Common myeloid progenitor, CD34-positive (primary cell): Measurements from ENCODE around the gene MYO19.
"Not testable (repeated sequence)": the region's sequence is repeated elsewhere in the genome, so short reads cannot be mapped to it uniquely, and the experiment has no call there.

Experiments used
- CTCF ChIA-PET: fragments of 350-600 bp; sonication (Branson Sonifier 250); formaldehyde crosslinking; loops from one replicate; lab custom pipeline; 2021; ENCODE audit warnings: antibody characterized with exemption; lab: Charles Lee
- POLR2A ChIA-PET: fragments of 350-600 bp; sonication (Branson Sonifier 250); formaldehyde crosslinking; loops from one replicate; lab custom pipeline; 2021; ENCODE audit warnings: antibody characterized with exemption; lab: Charles Lee
- DNase-seq, 3 donors: peaks; one replicate each; pipeline versions ENCODE4 v3.0.0 to v3.0.0-alpha.2; 2013
- H3K27ac ChIP-seq, 2 experiments: 1 replicate in 1 of 2; 2 replicates in 1 of 2; pipeline ENCODE4 v1.7.0; 2013; ENCODE audit warnings: inconsistent platforms in 2 of 2, low read length in 2 of 2, mild to moderate bottlenecking in 2 of 2, low read depth in 1 of 2, moderate library complexity in 1 of 2; ENCODE audit not compliant: severe bottlenecking in 2 of 2, insufficient read depth in 1 of 2, poor library complexity in 1 of 2
- H3K27me3 ChIP-seq, 5 experiments: replicated peaks in 2 of 5; 1 replicate in 3 of 5; 2 replicates in 2 of 5; pipeline versions ENCODE4 v1.6.1 to v1.7.0; 2013; ENCODE audit warnings: low read length in 4 of 5, mild to moderate bottlenecking in 2 of 5, moderate library complexity in 2 of 5, inconsistent platforms in 1 of 5; ENCODE audit not compliant: insufficient read depth in 5 of 5, control insufficient read depth in 4 of 5
- H3K36me3 ChIP-seq, 4 experiments: 1 replicate in 2 of 4; 2 replicates in 2 of 4; pipeline versions ENCODE4 v1.6.1 to v1.7.0; 2013; ENCODE audit warnings: low read length in 3 of 4, control low read depth in 1 of 4, mild to moderate bottlenecking in 1 of 4; ENCODE audit not compliant: control insufficient read depth in 4 of 4, insufficient read depth in 4 of 4
- H3K4me1 ChIP-seq, 4 experiments: 1 replicate in 3 of 4; 2 replicates in 1 of 4; pipeline versions ENCODE4 v1.6.1 to v1.7.1; 2013; ENCODE audit warnings: low read length in 3 of 4, mild to moderate bottlenecking in 3 of 4, control low read depth in 1 of 4, inconsistent platforms in 1 of 4, moderate library complexity in 1 of 4; ENCODE audit not compliant: control insufficient read depth in 4 of 4, insufficient read depth in 4 of 4; ENCODE audit errors: control extremely low read depth in 1 of 4
- H3K4me3 ChIP-seq, 7 experiments: 1 replicate in 4 of 7; 2 replicates in 3 of 7; pipeline versions ENCODE4 v1.5.1 to v1.7.0; 2013; ENCODE audit warnings: mild to moderate bottlenecking in 7 of 7, low read length in 6 of 7, moderate library complexity in 6 of 7, inconsistent platforms in 2 of 7, low read depth in 2 of 7, control low read depth in 1 of 7; ENCODE audit not compliant: insufficient read depth in 4 of 7, control insufficient read depth in 1 of 7; ENCODE audit errors: extremely low read depth in 1 of 7
- H3K9me3 ChIP-seq, 5 experiments: 1 replicate in 4 of 5; 2 replicates in 1 of 5; pipeline versions ENCODE4 v1.6.1 to v1.7.1; 2013; ENCODE audit warnings: low read length in 4 of 5, mild to moderate bottlenecking in 2 of 5, inconsistent platforms in 1 of 5, low read depth in 1 of 5, moderate library complexity in 1 of 5; ENCODE audit not compliant: control insufficient read depth in 4 of 5, insufficient read depth in 2 of 5; ENCODE audit errors: control extremely low read depth in 1 of 5
- WGBS: methylation state at CpG from one replicate; pipeline ENCODE4 v1.1.5; 2013; ENCODE audit not compliant: insufficient coverage; 5-methylcytosine and 5-hydroxymethylcytosine counted together

Gene MYO19

DNA sequence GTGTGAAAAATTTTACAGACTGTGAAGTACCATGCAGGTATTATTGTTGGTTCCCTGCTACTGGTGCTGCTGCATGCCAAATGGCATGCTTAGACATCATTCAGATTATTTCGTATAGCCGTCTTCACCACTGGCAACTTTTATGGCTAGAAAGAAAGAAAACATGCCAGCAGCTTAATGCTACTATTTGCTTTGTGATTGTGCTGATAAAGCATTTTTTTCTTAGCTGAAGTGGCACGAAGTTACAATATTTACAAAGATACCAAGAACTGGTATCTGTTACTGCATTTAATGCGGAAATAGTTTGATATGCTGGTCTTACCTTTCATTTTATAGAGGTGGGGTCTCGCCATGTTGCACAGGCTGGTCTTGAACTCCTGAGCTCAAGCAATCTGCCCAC, 40.0 kb downstream of the MYO19 start:
- DNase-seq, result no peak
- Histone ChIP-seq H3K4me1 (no peaks in the 10 kb centered on the region), H3K36me3 (peaks cover 24 to 84% (median 70%) of the 10 kb centered on the region in 4 experiments), H3K27ac (peak overlapping the region in 1 of 2 experiments; percentile 39), H3K27me3 (no peaks in the 10 kb centered on the region), H3K4me3 (no peak overlapping the region), H3K9me3 (no peaks in the 10 kb centered on the region)
- WGBS, result 100% methylated on average over 2 of the region's 5 CpGs
- ChIA-PET POLR2A (interaction anchor here (0.6 kb wide), 1 partner anchor 10 kb away, joined by 4 read pairs; no protein-coding TSS in a partner anchor), CTCF (interaction anchor here (1.4 kb wide), 1 partner anchor 11 kb away, joined by 4 read pairs; no protein-coding TSS in a partner anchor)

DNA sequence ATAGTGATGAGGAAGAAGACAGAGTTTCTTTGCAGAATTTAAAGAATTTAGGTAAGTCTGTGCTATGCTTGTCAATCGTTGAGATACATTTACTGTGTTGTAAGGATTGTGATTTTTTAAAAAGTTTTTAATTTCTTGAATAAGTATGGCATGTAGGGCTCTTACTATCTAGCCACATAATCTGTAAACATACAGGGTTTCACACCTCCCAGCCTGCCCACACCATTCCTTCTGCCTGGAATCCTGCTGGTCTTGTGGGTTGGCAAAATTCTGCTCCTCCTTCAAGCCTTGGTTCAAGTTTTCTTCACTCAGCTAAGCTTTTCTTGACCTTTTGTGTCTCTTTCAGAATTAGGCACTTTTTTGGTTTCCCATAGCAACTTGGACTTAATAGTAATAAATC, 40.7 kb downstream of the MYO19 start:
- POLR2A ChIA-PET, result no interaction called here
- no peaks in the 10 kb centered on the region for H3K9me3 ChIP-seq
- H3K27ac ChIP-seq, result no peak overlapping the region
- H3K4me3 ChIP-seq, result no peak overlapping the region
- no peaks in the 10 kb centered on the region for H3K27me3 ChIP-seq
- H3K36me3 ChIP-seq, result peaks cover 24 to 83% (median 70%) of the 10 kb centered on the region in 4 experiments
- H3K4me1 ChIP-seq, result no peaks in the 10 kb centered on the region
- WGBS, result 100% methylated on average over 1 of the region's 1 CpG
- CTCF ChIA-PET, result no interaction called here
- DNase-seq, result no peak

- Histone ChIP-seq H3K9me3 (no peaks in the 10 kb centered on the region), H3K36me3 (peaks cover 0 to 12% (median 9%) of the 10 kb centered on the region in 4 experiments), H3K27ac (peak within 1 kb of the TSS; percentile 61 to 79), H3K4me3 (peak within 1 kb of the TSS; percentile 74 to 98 (median 92)), H3K27me3 (peaks cover 0 to 13% (median 10%) of the 10 kb centered on the region in 5 experiments), H3K4me1 (peaks cover 7 to 30% (median 25%) of the 10 kb centered on the region in 4 experiments)
- ChIA-PET CTCF (interaction anchor here (1.2 to 1.4 kb wide), 2 partner anchors 11 to 28 kb away, joined by 3 read pairs; no protein-coding TSS in a partner anchor), POLR2A (no interaction called here)
- DNase-seq, result peak; percentile 91 to 95 (median 94)
- WGBS, result under 1% methylated on average over 73 of the region's 73 CpGs
Observed at GRCh38 chr17:36486204-36487194, 48.2 kb downstream of the MYO19 start, which contains the start of gene ZNHIT3. Gene ZNHIT3 (plus strand): TSS chr17:36486681. CDS start chr17:36486700, 19 bp downstream.

GRCh38 chr17:36485805-36486203, 48.9 kb downstream of the MYO19 start:
- POLR2A ChIA-PET, result no interaction called here
- Histone ChIP-seq H3K4me3 (peak overlapping the region; percentile 74 to 98 (median 92)), H3K27ac (peak overlapping the region in 1 of 2 experiments; percentile 37), H3K4me1 (peaks cover 7 to 30% (median 25%) of the 10 kb centered on the region in 4 experiments), H3K9me3 (no peaks in the 10 kb centered on the region), H3K36me3 (peaks cover 0 to 10% (median 5%) of the 10 kb centered on the region in 4 experiments), H3K27me3 (peaks cover 0 to 13% (median 10%) of the 10 kb centered on the region in 5 experiments)
- WGBS, result 52% methylated on average over 8 of the region's 10 CpGs
- CTCF ChIA-PET, result interaction anchor here (1.2 to 1.4 kb wide), 2 partner anchors 10 to 27 kb away, joined by 3 read pairs; no protein-coding TSS in a partner anchor
- no peak for DNase-seq

- no peaks in the 10 kb centered on the region for H3K9me3 ChIP-seq
- peaks cover 7 to 30% (median 25%) of the 10 kb centered on the region in 4 experiments for H3K4me1 ChIP-seq
- ChIA-PET POLR2A (interaction anchor here (0.6 kb wide), 1 partner anchor 9 kb away, joined by 4 read pairs; no protein-coding TSS in a partner anchor), CTCF (interaction anchor here (1.2 kb wide), 1 partner anchor 10 kb away, joined by 3 read pairs; no protein-coding TSS in a partner anchor)
- DNase-seq, result no peak
- 98% methylated on average over 7 of the region's 8 CpGs for WGBS
- no peak overlapping the region for H3K27ac ChIP-seq
- peaks cover 0 to 6% (median 5%) of the 10 kb centered on the region in 4 experiments for H3K36me3 ChIP-seq
- H3K27me3 ChIP-seq, result peaks cover 2 to 14% (median 11%) of the 10 kb centered on the region in 5 experiments
- no peak overlapping the region for H3K4me3 ChIP-seq
Observed at GRCh38 chr17:36485027-36485426, 49.6 kb downstream of the MYO19 start.

DNA sequence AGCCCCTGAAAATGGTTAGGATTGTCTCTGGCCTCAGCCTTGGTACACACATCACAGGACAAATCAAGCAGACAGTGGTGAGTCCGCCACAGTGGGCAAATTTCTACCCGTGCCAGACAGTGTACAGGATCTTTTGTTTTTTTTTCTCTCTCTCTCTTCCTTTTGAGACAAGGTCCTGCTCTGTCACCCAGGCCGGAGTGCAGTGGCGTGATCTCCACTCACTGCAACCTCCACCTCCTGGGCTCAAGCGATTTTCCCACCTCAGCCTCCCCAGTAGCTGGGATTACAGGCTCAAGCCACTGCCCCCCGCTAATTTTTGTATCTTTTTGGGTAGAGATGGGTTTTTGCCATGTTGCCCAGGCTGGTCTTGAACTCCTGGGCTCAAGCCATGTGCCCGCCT, 50.6 kb downstream of the MYO19 start:
- H3K4me3 ChIP-seq, DNase-seq, H3K27ac ChIP-seq, POLR2A ChIA-PET, H3K36me3 ChIP-seq, H3K9me3 ChIP-seq: not testable (repeated sequence)
- Histone ChIP-seq H3K27me3 (peaks cover 2 to 15% (median 13%) of the 10 kb centered on the region in 5 experiments), H3K4me1 (peaks cover 7 to 30% (median 25%) of the 10 kb centered on the region in 4 experiments)
- WGBS, result 90% methylated on average over 6 of the region's 7 CpGs
- CTCF ChIA-PET, result interaction anchor here (0.6 to 1.0 kb wide), 3 partner anchors 11 to 996 kb away, joined by 3 to 4 read pairs (median 3); no protein-coding TSS in a partner anchor
